Adrenal gland (tissue), 12 donors: Measurements from ENCODE around the gene BPGM. TPM values are rescaled to one million over a fixed set of nuclear protein-coding genes. Genes with fewer than 3 reads are reported as not detected.

Experiments used
- DNase-seq, 7 donors: peaks; one replicate each; pipeline ENCODE4 v3.0.0-alpha.2; 2019 to 2020
- H3K27ac ChIP-seq, 5 donors: fragments of 200-600 bp; sonication (generic) in 4 of 5; 1 replicate in 3 of 5; 2 replicates in 2 of 5; pipeline versions ENCODE4 v1.5.1 to v1.8.0; 2016 to 2020; ENCODE audit warnings: mild to moderate bottlenecking in 1 of 5
- H3K27me3 ChIP-seq: fragments of 200-600 bp; 2 replicates; pipeline ENCODE4 v1.8.0; 2021
- H3K36me3 ChIP-seq, 2 donors: fragments of 200-600 bp; replicated peaks in 1 of 2; 1 replicate in 1 of 2; 2 replicates in 1 of 2; pipeline versions ENCODE4 v1.5.1 to v1.8.0; 2018 to 2022
- H3K4me1 ChIP-seq, 2 donors: fragments of 200-600 bp; replicated peaks in 1 of 2; 1 replicate in 1 of 2; 2 replicates in 1 of 2; pipeline versions ENCODE4 v1.5.1 to v1.8.0; 2018 to 2021
- H3K4me3 ChIP-seq, 4 donors: fragments of 200-600 bp; sonication (generic) in 3 of 4; one replicate each; pipeline ENCODE4 v1.5.1; 2016 to 2018
- H3K9me3 ChIP-seq, 3 donors: fragments of 200-600 bp; sonication (generic) in 1 of 3; replicated peaks in 1 of 3; 1 replicate in 2 of 3; 2 replicates in 1 of 3; pipeline versions ENCODE4 v1.5.1 to v1.8.0; 2016 to 2021
- POLR2A ChIP-seq, 2 donors: fragments of 450-650 bp; IDR thresholded peaks; one replicate each; pipeline ENCODE4 v1.6.1; 2017; ENCODE audit warnings: antibody characterized with exemption in 2 of 2, mild to moderate bottlenecking in 2 of 2, moderate library complexity in 1 of 2
- WGBS, 4 donors: extraction: QIAGEN DNeasy Blood & Tissue Kit in 2 of 4; methylation state at CpG; one replicate each; pipeline versions ENCODE4 v1.1.5 to v1.1.7; 2013 to 2017; 5-methylcytosine and 5-hydroxymethylcytosine counted together
- intact Hi-C, 2 donors: fragments of 100-400 bp; cut with DNase I; formaldehyde crosslinking; loops; one replicate each; pipeline versions ENCODE4 v1.14.1 to v1.15.0; 2022 to 2023
- polyA plus RNA-seq, 3 donors: library from polyadenylated mRNA; stranded (reverse); fragments of 200-250 nt in 2 of 3; fragments of 350-450 nt in 1 of 3; fragmentation: Illumina TruSeq in 1 of 3; extraction: RNeasy Lipid Tissue Mini Kit (QIAGEN cat#74804) in 1 of 3; gene quantifications; one replicate each; pipeline ENCODE4 v1.2.3, GENCODE V29; 2013 to 2014
- total RNA-seq, 9 donors: library from RNA; depleted of rRNA in 4 of 9; stranded (reverse); fragments of >200 nt in 4 of 9; fragments of 120-200 nt in 1 of 9; fragmentation: NEBNext Ultra II Directional in 1 of 9; extraction: Animal tissue kit (Norgen Biotek cat#: 25700) in 1 of 9; gene quantifications; one replicate each; pipeline versions ENCODE4 v1.1.0 to v1.2.4, GENCODE V29; 2013 to 2023
- TF ChIP-seq, protein P1 (sequence below), 6 experiments: fragments of 450-650 bp in 4 of 6; fragments of 200-600 bp in 2 of 6; sonication (generic) in 1 of 6; IDR thresholded peaks; 1 replicate in 5 of 6; 2 replicates in 1 of 6; pipeline versions ENCODE4 v1.5.1 to v1.8.0; 2016 to 2021; ENCODE audit warnings: antibody characterized with exemption in 6 of 6, mild to moderate bottlenecking in 2 of 6, moderate library complexity in 1 of 6
- donor health status: healthy with polysubstance abuse.
- donor health status: Bipolar disorder and iron deficiency.
- donor health status: DM: yes; HTN: yes; CAD: no.
- donor health status: DM: no; HTN: no; CAD: no.
- donor health status: DM: no; HTN: no; CAD: no.
- donor health status: DM: yes; HTN: yes; CAD: no.

BPGM gene
- total and polyA plus RNA-seq, 12 donors = 12.1 to 34.8 (median 17.9) TPM

DNA sequence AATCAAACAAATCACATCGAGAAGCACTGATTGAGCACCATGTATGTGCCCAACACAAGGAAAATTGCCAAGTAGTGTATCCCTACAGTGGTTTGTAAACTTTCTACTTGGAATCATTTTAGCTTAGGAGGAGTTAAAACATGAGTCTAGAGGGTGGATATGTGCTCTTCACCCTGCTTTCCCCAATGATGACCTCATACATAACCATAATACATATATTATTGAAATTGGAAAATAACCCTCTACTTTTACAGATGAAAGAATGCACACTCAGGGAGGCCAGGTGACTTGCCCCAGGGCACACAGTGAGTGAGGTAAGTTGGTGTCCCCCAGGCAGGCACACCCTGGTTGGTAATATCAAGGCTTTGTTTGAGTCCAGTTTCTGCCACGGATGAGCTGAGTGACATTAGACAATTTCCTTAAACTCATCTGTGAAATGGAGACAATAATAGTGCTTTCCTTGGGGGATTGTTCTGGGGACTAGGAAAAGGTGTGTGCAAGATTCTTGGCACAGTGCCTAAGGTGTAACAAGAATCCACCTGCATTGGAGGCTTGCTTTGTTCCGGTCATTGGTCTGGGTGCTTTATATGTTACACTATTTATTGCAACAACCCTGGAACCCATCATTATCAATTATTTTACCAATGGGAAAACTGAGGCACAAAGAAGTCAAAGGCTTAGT lies 50.7 kb downstream of the BPGM start:
- intact Hi-C loops = loop anchor here (10.0 kb wide), 4 partner anchors 47 to 477 kb away; partner anchors contain the start of gene CYREN (in 1 of the 2)
- H3K27me3 ChIP-seq = no peaks in the 10 kb centered on the region
- no peaks in the 10 kb centered on the region for H3K36me3 ChIP-seq
- no peaks in the 10 kb centered on the region for H3K9me3 ChIP-seq
- WGBS, 4 donors = 82 to 95% (median 92%) methylated on average over 3 of the region's 3 CpGs
- H3K27ac ChIP-seq = no peak overlapping the region
- H3K4me1 ChIP-seq = no peaks in the 10 kb centered on the region
- no peak overlapping the region for H3K4me3 ChIP-seq
- no peak for TF ChIP-seq POLR2A (IDR thresholded peaks at IDR 0.05)
- TF ChIP-seq, protein P1, sequence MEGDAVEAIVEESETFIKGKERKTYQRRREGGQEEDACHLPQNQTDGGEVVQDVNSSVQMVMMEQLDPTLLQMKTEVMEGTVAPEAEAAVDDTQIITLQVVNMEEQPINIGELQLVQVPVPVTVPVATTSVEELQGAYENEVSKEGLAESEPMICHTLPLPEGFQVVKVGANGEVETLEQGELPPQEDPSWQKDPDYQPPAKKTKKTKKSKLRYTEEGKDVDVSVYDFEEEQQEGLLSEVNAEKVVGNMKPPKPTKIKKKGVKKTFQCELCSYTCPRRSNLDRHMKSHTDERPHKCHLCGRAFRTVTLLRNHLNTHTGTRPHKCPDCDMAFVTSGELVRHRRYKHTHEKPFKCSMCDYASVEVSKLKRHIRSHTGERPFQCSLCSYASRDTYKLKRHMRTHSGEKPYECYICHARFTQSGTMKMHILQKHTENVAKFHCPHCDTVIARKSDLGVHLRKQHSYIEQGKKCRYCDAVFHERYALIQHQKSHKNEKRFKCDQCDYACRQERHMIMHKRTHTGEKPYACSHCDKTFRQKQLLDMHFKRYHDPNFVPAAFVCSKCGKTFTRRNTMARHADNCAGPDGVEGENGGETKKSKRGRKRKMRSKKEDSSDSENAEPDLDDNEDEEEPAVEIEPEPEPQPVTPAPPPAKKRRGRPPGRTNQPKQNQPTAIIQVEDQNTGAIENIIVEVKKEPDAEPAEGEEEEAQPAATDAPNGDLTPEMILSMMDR (IDR thresholded peaks at IDR 0.05) = no peak
- no peak for DNase-seq

DNA sequence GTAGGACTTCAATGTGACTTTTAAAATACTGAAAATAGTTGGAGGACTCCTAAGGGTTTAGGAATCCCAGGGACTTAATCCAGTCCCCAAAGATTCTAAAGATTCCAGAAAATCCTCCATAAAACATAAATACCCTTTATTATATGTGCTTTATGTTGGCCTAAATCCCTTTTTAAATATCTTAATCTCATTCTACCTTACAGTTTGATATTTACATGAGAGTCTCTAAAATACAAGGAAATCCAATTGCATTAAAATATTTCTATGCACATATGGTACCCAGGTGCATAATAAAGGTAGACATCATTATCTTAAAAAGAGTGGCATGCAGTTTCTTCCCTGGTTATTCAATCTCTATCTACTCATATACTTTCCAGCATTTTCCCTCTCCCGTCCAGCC lies 51.8 kb downstream of the BPGM start:
- no peaks in the 10 kb centered on the region for H3K4me1 ChIP-seq
- no peak overlapping the region for H3K27ac ChIP-seq
- no peaks in the 10 kb centered on the region for H3K27me3 ChIP-seq
- DNase-seq = no peak
- intact Hi-C loops = loop anchor here (10.0 kb wide), 4 partner anchors 46 to 476 kb away; partner anchors contain the start of gene CYREN (in 1 of the 2)
- H3K36me3 ChIP-seq = no peaks in the 10 kb centered on the region
- no peak overlapping the region for H3K4me3 ChIP-seq
- H3K9me3 ChIP-seq = no peaks in the 10 kb centered on the region
- WGBS, 4 donors = 92 to 100% (median 97%) methylated on average over 1 of the region's 1 CpG
- no peak for TF ChIP-seq POLR2A (IDR thresholded peaks at IDR 0.05)
- TF ChIP-seq, protein P1 (IDR thresholded peaks at IDR 0.05) = no peak

DNA sequence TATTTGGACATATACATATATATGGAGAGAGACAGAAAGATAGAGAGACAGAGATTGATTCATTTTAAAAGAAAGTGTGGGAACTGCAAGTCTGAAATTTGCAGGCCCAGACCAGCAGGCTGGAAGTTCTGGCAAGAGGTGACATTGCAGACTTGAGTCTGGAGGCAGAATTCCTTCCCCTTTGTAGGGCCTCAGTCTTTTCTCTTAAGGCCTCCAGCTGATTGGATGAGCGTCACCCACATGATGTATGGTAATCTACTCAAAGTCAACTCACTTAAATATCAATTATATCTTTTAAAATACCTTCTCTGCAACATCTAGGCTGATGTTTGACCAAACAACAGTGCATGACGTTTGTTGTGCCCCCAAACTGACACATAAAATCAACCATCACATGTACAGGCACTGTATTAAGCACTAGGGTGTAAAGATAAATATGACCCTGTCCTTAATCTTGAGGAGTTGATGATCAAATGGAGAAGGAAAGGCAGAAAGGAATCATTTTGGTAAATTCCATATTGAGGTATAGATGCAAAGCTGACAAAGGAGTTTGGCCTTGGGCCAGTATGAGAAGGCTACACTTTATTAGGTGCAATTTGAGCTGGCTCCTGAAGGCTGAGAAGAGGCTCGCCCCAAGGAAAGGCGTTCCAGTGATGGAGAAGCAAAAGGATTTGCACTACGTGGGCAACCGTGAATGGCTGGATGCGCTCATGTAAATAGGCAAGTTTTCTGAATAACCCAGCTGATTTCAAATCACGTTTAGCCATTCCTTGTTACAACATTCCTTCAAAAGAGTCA lies 52.6 kb downstream of the BPGM start:
- Histone ChIP-seq H3K9me3 (no peaks in the 10 kb centered on the region), H3K27me3 (no peaks in the 10 kb centered on the region), H3K27ac (no peak overlapping the region), H3K36me3 (no peaks in the 10 kb centered on the region), H3K4me3 (no peak overlapping the region), H3K4me1 (no peaks in the 10 kb centered on the region)
- 71 to 86% (median 77%) methylated on average over 8 of the region's 8 CpGs for WGBS, 4 donors
- no peak for DNase-seq
- no peak for TF ChIP-seq POLR2A (IDR thresholded peaks at IDR 0.05)
- TF ChIP-seq, protein P1 (IDR thresholded peaks at IDR 0.05) = no peak
- intact Hi-C loops = loop anchor here (10.0 kb wide), 4 partner anchors 46 to 476 kb away; partner anchors contain the start of gene CYREN (in 1 of the 2)

DNA sequence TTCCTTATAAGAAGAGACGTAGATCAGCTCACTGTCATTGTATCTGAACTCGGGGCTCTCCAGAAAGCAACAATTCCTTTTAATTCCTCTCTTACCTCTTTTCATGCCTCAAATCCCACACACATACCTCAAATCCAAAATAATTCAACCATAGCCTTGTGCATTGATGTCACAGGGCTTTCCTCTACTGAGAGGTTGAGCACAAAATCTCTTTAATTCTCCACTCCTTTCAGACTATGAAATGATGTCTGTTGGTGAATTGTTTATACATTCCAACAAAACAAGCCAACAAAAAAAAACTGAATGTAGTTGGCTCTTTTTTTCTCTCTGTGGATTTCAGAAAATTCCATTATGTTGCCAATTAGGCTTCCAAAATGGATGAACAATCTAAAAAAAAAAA lies 53.2 kb downstream of the BPGM start:
- Histone ChIP-seq H3K4me3 (no peak overlapping the region), H3K4me1 (no peaks in the 10 kb centered on the region), H3K9me3 (no peaks in the 10 kb centered on the region), H3K27ac (no peak overlapping the region), H3K36me3 (no peaks in the 10 kb centered on the region), H3K27me3 (no peaks in the 10 kb centered on the region)
- no peak for DNase-seq
- TF ChIP-seq, protein P1 (IDR thresholded peaks at IDR 0.05) = no peak
- TF ChIP-seq POLR2A (IDR thresholded peaks at IDR 0.05) = no peak
- intact Hi-C loops = loop anchor here (10.0 kb wide), 4 partner anchors 45 to 475 kb away; partner anchors contain the start of gene CYREN (in 1 of the 2)
- 69 to 79% (median 77%) methylated on average over 2 of the region's 2 CpGs for WGBS, 4 donors
